Large intestine (tissue), 3 donors: ENCODE data around the gene SFMBT1. TPM values are rescaled to one million over a fixed set of nuclear protein-coding genes. Genes with fewer than 3 reads are reported as not detected.

ENCODE experiments used
- DNase-seq, 2 donors: peaks; one replicate each; pipeline versions ENCODE4 v3.0.0 to v3.0.0-alpha.2; 2013
- H3K27ac ChIP-seq: one replicate; pipeline ENCODE4 v1.5.1; 2013; ENCODE audit warnings: low read length
- H3K27me3 ChIP-seq: 2 replicates; pipeline ENCODE4 v1.6.1; 2013; ENCODE audit warnings: low read length; ENCODE audit not compliant: control insufficient read depth, insufficient read depth
- H3K36me3 ChIP-seq: 2 replicates; pipeline ENCODE4 v1.6.1; 2013; ENCODE audit warnings: low read length; ENCODE audit not compliant: control insufficient read depth, insufficient read depth
- H3K4me1 ChIP-seq: one replicate; pipeline ENCODE4 v1.6.1; 2013; ENCODE audit warnings: low read length; ENCODE audit not compliant: control insufficient read depth, insufficient read depth
- H3K4me3 ChIP-seq: one replicate; pipeline ENCODE4 v1.5.1; 2013; ENCODE audit warnings: low read length
- H3K9me3 ChIP-seq: one replicate; pipeline ENCODE4 v1.6.1; 2013; ENCODE audit warnings: mild to moderate bottlenecking, low read depth, low read length, moderate library complexity; ENCODE audit not compliant: control insufficient read depth
- WGBS: methylation state at CpG from one replicate; pipeline ENCODE4 v1.1.5; 2013; ENCODE audit warnings: low lambda C conversion rate; ENCODE audit not compliant: insufficient coverage; 5-methylcytosine and 5-hydroxymethylcytosine counted together
- polyA plus RNA-seq: library from polyadenylated mRNA; unstranded; fragments of 120-200 nt; gene quantifications from one replicate; pipeline ENCODE4 v1.2.1, GENCODE V29; 2013

The SFMBT1 gene
- polyA plus RNA-seq, 1 donor: 12.8 TPM

DNA sequence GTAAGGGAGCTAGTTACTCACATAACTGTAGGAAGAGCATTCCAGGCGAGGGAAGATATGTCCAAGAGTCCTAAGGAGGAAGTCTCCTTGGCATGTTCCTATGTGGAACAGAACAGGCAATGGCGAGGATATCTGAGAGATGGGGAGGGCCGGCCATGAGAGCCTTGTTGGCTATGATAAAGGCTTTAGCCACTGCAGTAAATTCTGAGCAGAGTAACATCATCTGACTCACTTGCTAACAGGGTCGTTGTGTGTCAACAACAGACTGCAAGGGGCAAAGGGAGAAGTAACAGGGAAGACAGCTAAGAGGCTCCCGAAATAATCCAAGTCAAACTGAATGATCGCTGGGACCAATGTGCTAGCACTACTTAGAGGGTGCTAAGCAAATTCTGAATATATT, 21.6 kb downstream of the SFMBT1 start:
- Histone ChIP-seq H3K4me1 (no peaks in the 10 kb centered on the region), H3K36me3 (no peaks in the 10 kb centered on the region), H3K27ac (no peak overlapping the region), H3K27me3 (no peaks in the 10 kb centered on the region), H3K9me3 (no peaks in the 10 kb centered on the region), H3K4me3 (no peak overlapping the region)
- no CpG with 5 or more reads among the region's 6 CpGs for WGBS
- DNase-seq: no peak

DNA sequence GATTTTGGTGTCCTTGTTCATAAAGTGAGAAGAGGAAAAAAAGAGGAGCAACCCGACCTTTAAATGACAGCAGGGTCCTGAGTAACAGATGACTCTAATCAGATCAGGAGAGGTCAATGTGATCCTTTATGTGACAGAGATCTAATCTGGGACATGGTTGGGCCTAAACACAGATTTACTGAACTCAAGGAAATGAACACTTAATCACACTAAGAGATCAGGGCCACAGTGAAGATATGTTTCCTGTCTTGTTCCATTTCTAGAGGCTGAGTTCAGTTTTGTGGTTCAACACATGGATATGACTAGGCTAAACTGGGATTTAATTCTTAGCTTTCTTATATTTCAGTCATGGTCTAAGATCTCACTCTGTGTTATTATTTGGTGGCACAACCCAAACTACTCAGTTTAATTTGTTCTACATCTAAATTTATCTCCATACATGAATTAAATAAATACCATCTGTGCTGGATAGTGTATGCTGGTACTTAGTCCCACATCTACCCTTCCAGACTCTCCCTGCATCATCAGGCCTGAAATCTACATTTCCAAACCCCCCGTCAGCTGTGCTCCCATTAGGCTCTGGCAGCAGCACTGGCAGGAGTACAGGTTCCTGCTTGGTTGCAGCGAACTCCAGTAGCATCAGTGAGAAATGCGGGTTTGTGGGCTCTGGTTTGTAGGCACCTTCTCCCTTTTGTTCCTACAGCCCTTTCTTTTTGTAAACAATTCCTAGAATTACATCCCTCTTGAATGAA, 22.6 kb downstream of the SFMBT1 start:
- Histone ChIP-seq H3K36me3 (no peaks in the 10 kb centered on the region), H3K4me3 (no peak overlapping the region), H3K4me1 (no peaks in the 10 kb centered on the region), H3K27ac (no peak overlapping the region), H3K9me3 (no peaks in the 10 kb centered on the region), H3K27me3 (no peaks in the 10 kb centered on the region)
- WGBS: no CpG with 5 or more reads among the region's 4 CpGs
- DNase-seq: no peak

DNA sequence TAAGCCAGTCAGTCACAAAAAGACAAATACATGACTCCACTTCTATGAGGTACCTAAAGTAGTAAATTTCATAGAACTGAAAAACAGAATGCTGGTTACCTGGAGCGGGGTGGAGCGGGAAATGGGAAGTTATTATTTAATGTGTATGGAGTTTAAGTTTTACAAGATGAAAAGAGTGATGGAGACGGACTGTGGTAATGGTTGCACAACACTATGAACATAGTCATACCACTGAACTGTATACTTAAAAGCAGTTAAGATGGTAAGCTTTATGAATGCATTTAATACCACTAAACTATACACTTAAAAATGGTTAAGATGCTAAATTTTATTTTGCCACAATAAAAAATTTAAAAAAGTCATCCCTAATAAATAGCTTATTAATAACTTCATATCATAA, 23.2 kb downstream of the SFMBT1 start:
- no peaks in the 10 kb centered on the region for H3K36me3 ChIP-seq
- DNase-seq: no peak
- H3K4me1 ChIP-seq: no peaks in the 10 kb centered on the region
- no peaks in the 10 kb centered on the region for H3K9me3 ChIP-seq
- no peak overlapping the region for H3K27ac ChIP-seq
- WGBS: 100% methylated on average over 1 of the region's 3 CpGs
- no peaks in the 10 kb centered on the region for H3K27me3 ChIP-seq
- H3K4me3 ChIP-seq: no peak overlapping the region

DNA sequence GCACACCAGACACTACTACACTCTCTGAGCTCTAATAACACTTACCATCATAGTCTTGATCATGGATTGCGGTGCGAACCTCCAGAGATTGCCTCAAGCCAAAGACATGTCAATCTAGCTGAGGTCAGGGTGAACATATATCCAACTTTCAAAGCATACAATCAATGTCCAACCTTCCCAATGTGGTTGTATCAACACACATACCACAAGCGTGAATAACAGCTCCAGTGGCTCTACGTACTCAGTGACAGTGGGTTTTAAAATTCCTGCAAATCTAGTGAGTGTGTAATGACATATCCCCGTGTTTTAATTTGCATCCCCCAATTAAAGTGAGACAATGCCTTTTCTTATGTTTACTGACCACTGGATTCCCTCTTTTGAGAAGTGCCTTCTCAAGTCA, 29.6 kb downstream of the SFMBT1 start:
- no peak overlapping the region for H3K27ac ChIP-seq
- H3K4me1 ChIP-seq: no peaks in the 10 kb centered on the region
- 71% methylated on average over 1 of the region's 5 CpGs for WGBS
- H3K9me3 ChIP-seq: no peaks in the 10 kb centered on the region
- no peaks in the 10 kb centered on the region for H3K27me3 ChIP-seq
- H3K36me3 ChIP-seq: no peaks in the 10 kb centered on the region
- H3K4me3 ChIP-seq: no peak overlapping the region
- no peak for DNase-seq

DNA sequence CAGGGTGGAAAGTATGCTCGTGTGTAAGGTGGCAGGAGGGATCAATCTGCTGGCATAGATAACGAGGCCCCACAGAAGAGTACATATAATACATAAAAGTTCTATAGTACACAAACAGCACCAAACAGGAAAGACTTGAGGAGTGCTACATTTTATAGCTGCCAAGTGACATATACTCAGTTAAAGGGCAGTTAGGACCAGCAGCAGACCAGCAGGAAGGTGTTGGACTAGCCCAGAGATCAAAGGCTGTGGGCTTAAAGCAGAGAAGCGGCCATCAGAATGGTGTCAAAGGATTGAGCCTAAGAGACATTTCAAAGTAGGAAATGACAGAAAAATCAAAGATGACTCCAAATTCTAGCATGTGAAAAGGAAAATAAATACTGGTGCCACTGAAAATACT, 34.5 kb downstream of the SFMBT1 start:
- no peak overlapping the region for H3K27ac ChIP-seq
- H3K36me3 ChIP-seq: no peaks in the 10 kb centered on the region
- H3K9me3 ChIP-seq: no peaks in the 10 kb centered on the region
- no peaks in the 10 kb centered on the region for H3K27me3 ChIP-seq
- H3K4me1 ChIP-seq: peaks cover 2% of the 10 kb centered on the region
- H3K4me3 ChIP-seq: no peak overlapping the region
- 86% methylated on average over 3 of the region's 3 CpGs for WGBS
- no peak for DNase-seq

DNA sequence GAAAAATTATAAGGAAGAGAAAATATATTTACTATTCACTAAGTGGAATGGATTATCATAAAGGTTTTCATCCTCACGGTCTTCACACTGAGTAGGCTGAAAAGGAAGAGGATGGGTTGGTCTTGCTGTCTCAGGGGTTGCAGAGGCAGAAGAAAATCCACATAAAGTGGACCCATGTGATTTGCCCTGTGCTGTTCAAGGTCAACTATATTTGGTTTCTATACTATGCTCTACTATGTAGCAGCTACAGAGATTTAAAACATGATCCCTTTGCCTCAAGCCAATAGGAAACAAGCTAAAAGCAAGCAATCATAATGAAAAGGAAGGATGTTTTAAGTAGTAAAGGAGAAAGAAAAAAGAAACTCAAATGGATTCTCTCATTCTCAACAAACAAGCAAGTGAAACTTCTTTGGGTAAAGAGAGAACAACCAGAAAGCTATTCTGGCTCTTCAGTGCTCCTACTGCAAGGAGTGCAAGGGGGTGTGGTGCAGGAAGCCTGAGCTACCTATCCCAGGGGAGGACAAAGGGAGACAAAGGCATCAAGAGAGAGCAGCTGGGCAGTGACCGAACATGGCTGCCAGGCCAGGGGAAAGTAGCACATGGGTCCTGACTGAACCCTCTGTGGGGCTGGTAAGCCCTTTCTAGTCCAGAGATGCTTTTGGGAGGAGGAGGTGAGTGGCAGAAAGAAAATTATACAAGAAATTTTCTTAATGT, 35.9 kb downstream of the SFMBT1 start:
- Histone ChIP-seq H3K4me1 (peaks cover 9% of the 10 kb centered on the region), H3K27ac (no peak overlapping the region), H3K36me3 (no peaks in the 10 kb centered on the region), H3K4me3 (no peak overlapping the region), H3K9me3 (no peaks in the 10 kb centered on the region), H3K27me3 (no peaks in the 10 kb centered on the region)
- no CpG with 5 or more reads among the region's 2 CpGs for WGBS
- DNase-seq: no peak

DNA sequence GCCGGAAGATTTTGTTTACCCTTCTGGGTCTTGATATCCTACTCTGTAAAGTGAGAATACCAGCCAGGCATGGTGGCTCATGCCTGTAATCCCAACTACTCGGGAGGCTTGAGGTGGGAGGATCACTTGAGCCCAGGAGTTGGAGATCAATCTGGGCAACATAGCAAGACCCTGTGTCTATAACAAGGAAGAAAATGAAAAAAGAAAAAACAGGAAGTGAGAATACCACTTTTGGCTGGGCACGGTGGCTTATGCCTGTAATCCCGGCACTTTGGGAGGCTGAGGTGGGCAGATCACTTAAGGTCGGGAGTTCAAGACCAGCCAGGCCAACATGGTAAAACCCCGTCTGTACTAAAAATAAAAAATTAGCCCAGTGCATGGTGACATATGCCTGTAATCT, 36.9 kb downstream of the SFMBT1 start:
- Histone ChIP-seq H3K36me3 (no peaks in the 10 kb centered on the region), H3K4me1 (peaks cover 9% of the 10 kb centered on the region), H3K27ac (no peak overlapping the region), H3K27me3 (no peaks in the 10 kb centered on the region), H3K4me3 (no peak overlapping the region), H3K9me3 (no peaks in the 10 kb centered on the region)
- no peak for DNase-seq
- WGBS: 100% methylated on average over 1 of the region's 6 CpGs

DNA sequence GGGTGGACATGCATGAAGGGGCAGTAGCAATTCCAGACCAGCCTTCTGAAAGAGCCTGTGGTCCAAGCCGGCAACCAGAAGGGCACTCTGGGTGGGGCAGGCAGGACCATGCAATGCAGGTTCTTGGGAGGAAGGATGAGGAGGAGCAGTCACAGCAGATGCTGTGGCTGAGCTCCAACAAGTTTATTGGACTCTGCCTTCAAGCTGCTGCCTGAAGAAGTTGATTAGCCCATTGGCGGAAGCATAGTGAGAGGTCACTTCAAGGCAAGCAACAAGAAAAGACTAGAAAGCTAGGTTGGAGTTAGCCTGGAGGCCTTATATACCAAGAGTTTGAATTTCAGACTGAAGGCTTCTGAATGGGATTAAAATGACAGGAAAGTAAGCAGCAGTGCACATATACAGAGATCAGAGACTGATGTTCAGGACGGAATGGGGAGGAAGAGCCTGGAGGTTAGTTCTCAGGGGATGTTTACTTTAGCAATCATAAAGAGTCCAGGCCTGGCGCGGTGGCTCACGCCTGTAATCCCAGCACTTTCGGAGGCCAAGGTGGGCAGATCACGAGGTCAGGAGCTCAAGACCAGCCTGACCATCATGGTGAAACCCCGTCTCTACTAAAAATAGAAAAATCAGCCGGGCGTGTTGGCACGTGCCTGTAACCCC, 39.9 kb downstream of the SFMBT1 start:
- no peak overlapping the region for H3K4me3 ChIP-seq
- H3K4me1 ChIP-seq: peaks cover 9% of the 10 kb centered on the region
- H3K27me3 ChIP-seq: no peaks in the 10 kb centered on the region
- WGBS: 67% methylated on average over 1 of the region's 12 CpGs
- DNase-seq: peak in 1 of 2 donors; percentile 40
- H3K9me3 ChIP-seq: no peaks in the 10 kb centered on the region
- peak overlapping the region; percentile 23 for H3K27ac ChIP-seq
- H3K36me3 ChIP-seq: no peaks in the 10 kb centered on the region

DNA sequence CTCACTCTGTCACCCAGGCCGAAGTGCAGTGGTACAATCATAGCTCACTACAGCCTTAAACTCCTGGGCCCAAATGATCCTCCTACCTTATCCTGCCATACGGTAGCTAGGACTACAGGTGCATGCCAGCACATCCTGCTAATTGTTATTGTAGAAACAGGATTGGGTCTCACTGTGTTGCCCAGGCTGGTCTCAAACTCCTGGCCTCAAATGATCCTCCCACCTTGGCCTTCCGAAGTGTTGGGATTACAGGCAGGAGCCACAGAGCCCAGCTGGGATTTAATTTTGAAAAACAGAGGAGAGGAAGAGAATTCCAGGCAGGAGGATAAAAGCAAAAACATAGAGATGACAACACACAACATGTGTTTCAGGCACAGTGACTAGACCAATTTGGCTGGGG, 40.5 kb downstream of the SFMBT1 start:
- no CpG with 5 or more reads among the region's 3 CpGs for WGBS
- H3K4me3 ChIP-seq: no peak overlapping the region
- no peaks in the 10 kb centered on the region for H3K36me3 ChIP-seq
- H3K27ac ChIP-seq: no peak overlapping the region
- H3K4me1 ChIP-seq: peaks cover 9% of the 10 kb centered on the region
- no peak for DNase-seq
- no peaks in the 10 kb centered on the region for H3K9me3 ChIP-seq
- H3K27me3 ChIP-seq: no peaks in the 10 kb centered on the region

DNA sequence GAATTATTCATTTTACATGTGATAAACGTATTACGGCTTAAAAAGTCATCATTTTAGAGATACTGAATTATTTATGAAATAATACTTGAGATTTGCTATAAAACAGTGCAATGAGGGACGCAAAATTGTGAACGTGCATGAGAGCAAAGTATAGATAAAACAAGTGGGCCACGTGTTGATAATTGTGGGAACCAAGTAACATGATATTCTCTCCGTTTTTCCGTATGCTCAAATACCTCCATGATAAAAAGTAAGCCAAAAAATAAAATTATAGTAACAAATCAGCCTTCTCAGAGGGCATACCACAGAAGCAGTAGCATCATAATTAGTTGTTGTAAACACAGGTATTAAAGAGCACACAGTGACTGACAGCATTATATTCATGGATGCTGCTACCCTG, 42.6 kb downstream of the SFMBT1 start:
- WGBS: 94% methylated on average over 6 of the region's 7 CpGs

More for the DNA sequence above, 42.6 kb downstream of the SFMBT1 start:
- no peak overlapping the region for H3K27ac ChIP-seq
- no peak for DNase-seq
- peaks cover 9% of the 10 kb centered on the region for H3K9me3 ChIP-seq
- H3K36me3 ChIP-seq: peaks cover 4% of the 10 kb centered on the region
- no peak overlapping the region for H3K4me3 ChIP-seq
- H3K27me3 ChIP-seq: no peaks in the 10 kb centered on the region
- peaks cover 9% of the 10 kb centered on the region for H3K4me1 ChIP-seq
